Body of pancreas (tissue), 4 donors: ENCODE measurements around the gene ELP1. TPM values are rescaled to one million over a fixed set of nuclear protein-coding genes. Genes with fewer than 3 reads are reported as not detected.
"Not testable (repeated sequence)": the region's sequence is repeated elsewhere in the genome, so short reads cannot be mapped to it uniquely, and the experiment has no call there.

Source experiments
- ATAC-seq: fragments of 150-250 bp; one replicate; pipeline ENCODE4 v1.9.1; 2016
- DNase-seq, 4 donors: peaks; one replicate each; pipeline ENCODE4 v3.0.0-alpha.2; 2019
- H3K27ac ChIP-seq, 4 donors: fragments of 200-600 bp; sonication (generic); 1 replicate in 3 of 4; 2 replicates in 1 of 4; pipeline versions ENCODE4 v1.5.1 to v1.6.1; 2016 to 2019; ENCODE audit warnings: mild to moderate bottlenecking in 1 of 4, mixed read lengths in 1 of 4, moderate library complexity in 1 of 4
- H3K27me3 ChIP-seq, 2 donors: fragments of 200-600 bp; sonication (generic); one replicate each; pipeline ENCODE4 v1.6.0; 2016; ENCODE audit warnings: mild to moderate bottlenecking in 1 of 2
- H3K36me3 ChIP-seq, 2 donors: fragments of 200-600 bp; sonication (generic); replicated peaks in 1 of 2; 2 replicates each; pipeline ENCODE4 v1.5.1; 2016; ENCODE audit warnings: low read depth in 2 of 2; ENCODE audit not compliant: insufficient read depth in 1 of 2
- H3K4me1 ChIP-seq: fragments of 200-600 bp; sonication (generic); one replicate; pipeline ENCODE4 v1.6.0; 2016
- H3K4me3 ChIP-seq, 2 donors: fragments of 200-600 bp; sonication (generic); 1 replicate in 1 of 2; 2 replicates in 1 of 2; pipeline ENCODE4 v1.5.1; 2016 to 2019
- H3K9me3 ChIP-seq, 3 donors: fragments of 200-600 bp; sonication (generic); 1 replicate in 2 of 3; 2 replicates in 1 of 3; pipeline ENCODE4 v1.5.1; 2016
- CTCF ChIP-seq, 7 experiments: fragments of 450-650 bp in 4 of 7; fragments of 200-600 bp in 3 of 7; sonication (generic) in 3 of 7; IDR thresholded peaks; one replicate each; pipeline ENCODE4 v1.5.1; 2016 to 2019; ENCODE audit warnings: antibody characterized with exemption in 7 of 7
- POLR2A ChIP-seq, 3 donors: fragments of 450-650 bp; IDR thresholded peaks; one replicate each; pipeline ENCODE4 v1.6.1; 2016; ENCODE audit warnings: antibody characterized with exemption in 3 of 3, mild to moderate bottlenecking in 2 of 3
- WGBS, 2 donors: methylation state at CpG; one replicate each; pipeline ENCODE4 v1.1.5; 2017; 5-methylcytosine and 5-hydroxymethylcytosine counted together
- intact Hi-C: fragments of 100-400 bp; cut with DNase I; formaldehyde crosslinking; loops from one replicate; pipeline ENCODE4 v1.15.1; 2023
- total RNA-seq, 2 donors: library from RNA; depleted of rRNA; stranded (reverse); fragments of >200 nt; gene quantifications; one replicate each; pipeline ENCODE4 v1.1.0, GENCODE V29; 2016

Gene ELP1
- total RNA-seq, 2 donors from 2014 or later = 14.5 to 18.2 TPM

DNA sequence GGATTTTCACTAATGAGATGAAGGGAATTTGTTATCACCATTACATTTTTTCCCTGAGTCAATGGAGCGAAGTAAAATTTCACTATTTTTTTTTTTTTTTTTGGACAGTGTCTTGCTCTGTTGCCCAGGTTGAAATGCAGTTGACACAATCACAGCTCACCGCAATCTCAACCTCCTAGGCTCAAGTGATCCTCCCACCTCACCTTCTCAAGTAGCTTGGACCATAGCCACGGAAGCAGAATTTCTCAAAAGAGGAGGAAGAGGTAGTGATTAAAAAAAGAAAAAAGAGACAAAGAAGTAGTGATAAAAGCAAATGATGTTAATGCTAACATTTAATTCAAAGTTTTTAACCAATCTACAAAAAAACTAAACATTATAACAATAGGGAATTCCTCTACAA lies 29.8 kb downstream of the ELP1 start:
- Histone ChIP-seq H3K9me3 (no peaks in the 10 kb centered on the region), H3K4me1 (no peaks in the 10 kb centered on the region), H3K27me3 (no peaks in the 10 kb centered on the region), H3K36me3 (peaks cover 5 to 24% of the 10 kb centered on the region in 2 donors), H3K27ac (no peak overlapping the region), H3K4me3 (no peak overlapping the region)
- ATAC-seq (no peak), DNase-seq (no peak)
- WGBS, 2 donors = 93 to 98% methylated on average over 3 of the region's 3 CpGs
- TF ChIP-seq CTCF (IDR thresholded peaks at IDR 0.05) (no peak), POLR2A (IDR thresholded peaks at IDR 0.05) (no peak)
- intact Hi-C loops = no loop called here

- Histone ChIP-seq H3K27ac (no peak overlapping the region), H3K36me3 (peaks cover 5 to 24% of the 10 kb centered on the region in 2 donors), H3K4me3 (no peak overlapping the region), H3K4me1 (no peaks in the 10 kb centered on the region), H3K9me3 (no peaks in the 10 kb centered on the region), H3K27me3 (no peaks in the 10 kb centered on the region)
- intact Hi-C loops = no loop called here
- TF ChIP-seq CTCF (IDR thresholded peaks at IDR 0.05) (no peak), POLR2A (IDR thresholded peaks at IDR 0.05) (no peak)
- WGBS, 2 donors = 79 to 91% methylated on average over 2 of the region's 2 CpGs
- no peak for ATAC-seq
- DNase-seq = no peak
Observed at GRCh38 chr9:108903420-108904103, 30.4 kb downstream of the ELP1 start.

- DNase-seq = no peak
- Histone ChIP-seq H3K9me3 (no peaks in the 10 kb centered on the region), H3K4me3 (no peak overlapping the region), H3K27me3 (no peaks in the 10 kb centered on the region), H3K27ac (no peak overlapping the region), H3K36me3 (peaks cover 0 to 18% of the 10 kb centered on the region in 2 donors), H3K4me1 (no peaks in the 10 kb centered on the region)
- intact Hi-C loops = no loop called here
- no peak for TF ChIP-seq POLR2A (IDR thresholded peaks at IDR 0.05)
- no peak for TF ChIP-seq CTCF (IDR thresholded peaks at IDR 0.05)
- 88 to 93% methylated on average over 5 of the region's 5 CpGs for WGBS, 2 donors
- ATAC-seq = no peak
Observed at GRCh38 chr9:108900176-108900575, 33.7 kb downstream of the ELP1 start.

DNA sequence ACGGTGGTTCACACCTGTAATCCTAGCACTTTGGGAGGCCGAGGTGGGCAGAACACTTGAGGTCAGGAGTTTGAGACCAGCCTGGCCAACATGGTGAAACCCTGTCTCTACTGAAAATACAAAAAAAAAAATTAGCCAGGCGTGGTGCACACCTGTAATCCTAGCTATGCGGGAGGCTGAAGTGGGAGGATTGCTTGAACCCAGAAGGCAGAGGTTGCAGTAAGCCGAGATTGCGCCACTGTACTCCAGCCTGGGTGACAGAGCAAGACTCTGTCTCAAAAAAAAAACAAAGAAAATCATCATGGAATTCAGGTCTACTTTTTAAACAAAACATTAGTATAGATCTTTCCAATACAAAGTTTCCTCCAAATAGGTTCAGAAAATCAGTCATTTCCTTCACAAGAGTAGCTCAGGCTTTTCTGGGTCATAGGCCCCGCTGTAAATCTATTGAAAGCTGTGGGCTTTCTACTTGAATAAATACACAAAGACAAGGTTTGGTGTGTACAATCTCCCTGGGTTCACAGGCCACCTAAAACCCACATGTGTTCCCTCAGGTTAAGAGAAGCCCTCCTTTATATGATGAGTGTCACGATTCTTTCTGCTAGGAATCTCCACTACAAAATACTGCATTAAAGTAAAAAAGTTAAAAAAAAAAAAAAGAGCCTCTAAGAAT lies 34.8 kb downstream of the ELP1 start:
- H3K36me3 ChIP-seq = peaks cover 0 to 19% of the 10 kb centered on the region in 2 donors
- H3K27ac ChIP-seq, DNase-seq, intact Hi-C loops, H3K4me1 ChIP-seq, H3K9me3 ChIP-seq, H3K27me3 ChIP-seq, H3K4me3 ChIP-seq, ATAC-seq: not testable (repeated sequence)
- 94 to 95% methylated on average over 8 of the region's 8 CpGs for WGBS, 2 donors

DNA sequence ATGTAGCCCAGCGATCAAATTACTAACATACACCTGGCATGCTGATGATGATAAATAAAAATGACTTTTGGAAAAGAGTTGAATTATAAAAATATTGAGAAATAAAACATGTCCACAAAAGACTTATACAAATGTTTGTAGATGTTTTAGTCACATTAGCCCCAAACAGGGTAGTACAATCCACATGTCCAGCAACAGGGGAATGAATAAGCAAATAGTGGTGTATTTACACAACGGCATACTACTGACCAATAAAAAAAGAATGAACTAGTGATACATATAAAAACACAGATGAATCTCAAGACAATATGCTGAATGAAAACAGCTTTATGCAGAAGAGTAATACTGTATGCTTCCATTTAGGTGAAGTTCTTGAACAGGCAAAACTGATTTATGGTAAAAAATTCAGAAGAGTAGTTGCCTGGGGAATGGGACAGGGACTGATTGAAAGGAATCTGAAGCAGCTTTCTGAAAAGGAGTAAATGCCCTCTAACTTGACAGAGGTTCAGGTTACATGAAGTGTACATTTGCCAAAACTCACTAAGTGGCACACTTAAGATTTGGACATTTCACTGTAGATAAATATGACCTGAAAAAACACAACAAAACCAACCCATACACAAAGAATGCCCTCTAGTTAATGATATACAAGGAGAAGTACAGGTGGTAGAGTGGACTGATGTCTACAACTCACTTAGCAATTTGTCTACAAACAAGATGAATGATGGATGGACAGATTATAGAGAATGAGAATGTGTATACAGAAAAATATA lies 36.4 kb downstream of the ELP1 start:
- H3K36me3 ChIP-seq = peaks cover 2 to 18% of the 10 kb centered on the region in 2 donors
- no peak overlapping the region for H3K4me3 ChIP-seq
- DNase-seq (no peak), ATAC-seq (no peak)
- intact Hi-C loops = no loop called here
- WGBS, 2 donors = 91 to 95% methylated on average over 2 of the region's 2 CpGs
- H3K9me3 ChIP-seq = no peaks in the 10 kb centered on the region
- TF ChIP-seq CTCF (IDR thresholded peaks at IDR 0.05) (no peak), POLR2A (IDR thresholded peaks at IDR 0.05) (no peak)
- H3K4me1 ChIP-seq = no peaks in the 10 kb centered on the region
- H3K27ac ChIP-seq = no peak overlapping the region
- H3K27me3 ChIP-seq = no peaks in the 10 kb centered on the region
